Fibroblast of lung (primary cell): ENCODE results near the gene SPECC1L. TPM values are rescaled to one million over a fixed set of nuclear protein-coding genes. Genes with fewer than 3 reads are reported as not detected.

Experiments used
- DNase-seq, 2 donors: peaks; one replicate each; pipeline versions ENCODE4 v3.0.0 to v3.0.0-alpha.2; 2010; ENCODE audit warnings: low read depth in 2 of 2
- H2AFZ ChIP-seq: 2 replicates; pipeline ENCODE4 v1.5.1; 2012; ENCODE audit warnings: low read length, control low read depth, inconsistent platforms
- H3K27ac ChIP-seq: 2 replicates; pipeline ENCODE4 v1.5.1; 2011; ENCODE audit warnings: low read length, control low read depth; ENCODE audit not compliant: insufficient read depth
- H3K27me3 ChIP-seq: 2 replicates; pipeline ENCODE4 v1.5.1; 2011; ENCODE audit warnings: mild to moderate bottlenecking, low read length; ENCODE audit not compliant: control insufficient read depth, insufficient read depth
- H3K36me3 ChIP-seq: 2 replicates; pipeline ENCODE4 v1.5.1; 2011; ENCODE audit warnings: low read length; ENCODE audit not compliant: control insufficient read depth, insufficient read depth
- H3K4me1 ChIP-seq: 2 replicates; pipeline ENCODE4 v1.5.1; 2011; ENCODE audit warnings: low read length; ENCODE audit not compliant: control insufficient read depth, insufficient read depth; ENCODE audit errors: extremely low read depth
- H3K4me2 ChIP-seq: 2 replicates; pipeline ENCODE4 v1.5.1; 2011; ENCODE audit warnings: low read length, control low read depth; ENCODE audit not compliant: insufficient read depth; ENCODE audit errors: extremely low read depth
- H3K4me3 ChIP-seq, 4 experiments: fragments of 200-600 bp in 1 of 4; sonication (generic) in 1 of 4; replicated peaks in 1 of 4; 2 replicates each; pipeline ENCODE4 v1.5.1; 2011 to 2016; ENCODE audit warnings: low read length in 4 of 4, low read depth in 3 of 4, mild to moderate bottlenecking in 3 of 4, control low read depth in 2 of 4, inconsistent platforms in 1 of 4, mixed read lengths in 1 of 4; ENCODE audit not compliant: insufficient read depth in 1 of 4; ENCODE audit errors: control extremely low read depth in 1 of 4
- H3K79me2 ChIP-seq: 2 replicates; pipeline ENCODE4 v1.5.1; 2012; ENCODE audit warnings: mild to moderate bottlenecking, low read length, inconsistent platforms; ENCODE audit not compliant: control insufficient read depth, insufficient read depth
- H3K9ac ChIP-seq: 2 replicates; pipeline ENCODE4 v1.5.1; 2011; ENCODE audit warnings: mild to moderate bottlenecking, low read length, control low read depth; ENCODE audit not compliant: insufficient read depth
- H3K9me3 ChIP-seq: 2 replicates; pipeline ENCODE4 v1.5.1; 2012; ENCODE audit warnings: low read depth, low read length; ENCODE audit not compliant: control insufficient read depth, insufficient read depth
- H4K20me1 ChIP-seq: 2 replicates; pipeline ENCODE4 v1.5.1; 2011; ENCODE audit warnings: low read length; ENCODE audit not compliant: control insufficient read depth, insufficient read depth; ENCODE audit errors: extremely low read depth
- CTCF ChIP-seq, 2 donors: IDR thresholded peaks in 1 of 2; conservative IDR thresholded peaks in 1 of 2; 1 replicate in 1 of 2; 2 replicates in 1 of 2; pipeline ENCODE4 v1.5.1; 2011 to 2012; ENCODE audit warnings: low read length in 2 of 2, control low read depth in 1 of 2, inconsistent platforms in 1 of 2, low read depth in 1 of 2, mild to moderate bottlenecking in 1 of 2
- EZH2 ChIP-seq: IDR thresholded peaks from 2 replicates; pipeline ENCODE4 v1.5.1; 2012; ENCODE audit warnings: low read length, control low read depth, mild to moderate bottlenecking; ENCODE audit errors: missing control alignments
- polyA plus RNA-seq, 2 donors: library from polyadenylated mRNA; depleted of rRNA in 1 of 2; stranded (reverse) in 1 of 2; unstranded in 1 of 2; fragments of >200 nt; gene quantifications; 2 replicates each; pipeline ENCODE4 v1.2.1, GENCODE V29; 2011 to 2012; ENCODE audit warnings: missing spikeins in 1 of 2
- total RNA-seq: library from RNA; depleted of rRNA; stranded (reverse); fragments of >200 nt; gene quantifications from 2 replicates; pipeline ENCODE4 v1.2.1, GENCODE V29; 2014

Gene SPECC1L
- total and polyA plus RNA-seq, 2 donors (not counting 1 experiment from before 2014, with no cell fraction given) = 40.3 to 46.2 TPM

GRCh38 chr22:24442352-24442744 lies 171.7 kb downstream of the SPECC1L start:
- Histone ChIP-seq H3K9ac (no peak overlapping the region), H3K79me2 (no peaks in the 10 kb centered on the region), H3K36me3 (no peaks in the 10 kb centered on the region), H3K4me1 (peaks cover 3% of the 10 kb centered on the region), H2AFZ (no peak overlapping the region), H3K4me2 (no peak overlapping the region), H4K20me1 (no peaks in the 10 kb centered on the region), H3K27me3 (peaks cover 3% of the 10 kb centered on the region), H3K4me3 (no peak overlapping the region), H3K27ac (no peak overlapping the region), H3K9me3 (no peaks in the 10 kb centered on the region)
- no peak for DNase-seq
- TF ChIP-seq CTCF (conservative IDR thresholded peaks at IDR 0.05 in 1 of 2, IDR thresholded peaks at IDR 0.05 in 1 of 2; ENCODE audit: low read depth in 1 of 2, low read length in 2 of 2) (no peak), EZH2 (no peak)

DNA sequence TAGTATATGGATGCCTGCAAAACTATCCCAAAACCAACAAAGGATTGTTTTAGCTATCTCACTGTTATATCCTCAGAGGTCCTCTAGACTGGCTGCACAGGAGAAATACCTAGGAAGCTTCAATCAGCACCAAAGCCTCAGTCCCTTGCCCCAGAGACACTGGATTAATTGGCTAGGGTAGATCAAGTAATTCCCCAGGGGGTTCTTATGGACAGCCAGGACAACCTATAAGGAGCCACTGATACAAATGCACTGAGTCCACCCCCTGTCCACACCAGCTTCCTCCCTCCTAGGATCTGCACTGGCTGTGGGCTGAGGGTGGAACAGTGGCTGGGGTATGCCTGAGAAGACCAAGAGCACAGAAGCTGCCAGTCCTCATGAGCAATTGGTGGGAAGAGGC lies 173.0 kb downstream of the SPECC1L start:
- no peak overlapping the region for H3K9ac ChIP-seq
- H3K36me3 ChIP-seq = no peaks in the 10 kb centered on the region
- H3K27me3 ChIP-seq = peaks cover 3% of the 10 kb centered on the region
- no peak for DNase-seq
- H3K79me2 ChIP-seq = no peaks in the 10 kb centered on the region
- H4K20me1 ChIP-seq = no peaks in the 10 kb centered on the region
- H2AFZ ChIP-seq = no peak overlapping the region
- TF ChIP-seq EZH2 (no peak), CTCF (conservative IDR thresholded peaks at IDR 0.05 in 1 of 2, IDR thresholded peaks at IDR 0.05 in 1 of 2; ENCODE audit: low read depth in 1 of 2, low read length in 2 of 2) (no peak)
- H3K27ac ChIP-seq = no peak overlapping the region
- H3K9me3 ChIP-seq = no peaks in the 10 kb centered on the region
- no peak overlapping the region for H3K4me2 ChIP-seq
- peaks cover 3% of the 10 kb centered on the region for H3K4me1 ChIP-seq
- no peak overlapping the region for H3K4me3 ChIP-seq

DNA sequence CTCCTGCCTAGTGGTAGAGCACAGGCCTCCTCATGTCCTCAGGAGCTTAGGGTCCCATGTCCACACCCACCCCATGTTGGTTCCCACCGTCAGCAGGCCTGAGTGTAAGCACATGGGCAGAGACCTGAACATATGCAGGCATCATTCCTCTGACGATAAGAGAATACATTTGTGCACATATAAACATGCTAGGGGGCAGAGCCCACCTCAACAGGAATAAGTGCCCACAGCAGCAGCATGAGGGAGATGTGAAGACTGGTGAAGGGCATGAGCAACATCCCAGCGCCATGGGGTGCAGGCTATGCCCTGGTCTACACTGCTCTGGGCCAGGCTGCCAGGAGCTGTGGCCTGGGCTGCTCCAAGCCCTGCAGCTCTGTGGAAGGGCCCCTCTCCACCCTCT lies 173.6 kb downstream of the SPECC1L start:
- Histone ChIP-seq H3K27ac (no peak overlapping the region), H3K4me3 (no peak overlapping the region), H3K36me3 (no peaks in the 10 kb centered on the region), H2AFZ (no peak overlapping the region), H3K4me1 (peaks cover 3% of the 10 kb centered on the region), H3K9ac (no peak overlapping the region), H3K27me3 (peaks cover 3% of the 10 kb centered on the region), H3K79me2 (no peaks in the 10 kb centered on the region), H4K20me1 (no peaks in the 10 kb centered on the region), H3K9me3 (no peaks in the 10 kb centered on the region), H3K4me2 (no peak overlapping the region)
- DNase-seq = no peak
- TF ChIP-seq CTCF (conservative IDR thresholded peaks at IDR 0.05 in 1 of 2, IDR thresholded peaks at IDR 0.05 in 1 of 2; ENCODE audit: low read depth in 1 of 2, low read length in 2 of 2) (no peak), EZH2 (no peak)
